Measurements from ENCODE around the gene PRMT2.
A peak's percentile ranks its signal among the peaks of the same experiment; 100 is the strongest.

PRMT2 gene

GRCh38 chr21:46636550-46637285, 1.2 kb downstream of the PRMT2 start:
- no peak overlapping the region for H3K23ac ChIP-seq (ENCODE audit: low read length)
- DNase-seq: no peak
- no peak overlapping the region for H4K12ac ChIP-seq (ENCODE audit: low read depth, low read length)
- no peak overlapping the region for H3K14ac ChIP-seq (ENCODE audit: low read length)
- H2AK5ac ChIP-seq (ENCODE audit: low read length): no peak overlapping the region
- no peak overlapping the region for H2BK5ac ChIP-seq (ENCODE audit: low read depth, low read length, poor library complexity)
- H3K79me2 ChIP-seq (ENCODE audit: control insufficient read depth, insufficient read depth, low read length, poor library complexity): peaks cover 5% of the 10 kb centered on the region
- peaks cover 2 to 4% of the 10 kb centered on the region in 2 experiments for H3K4me1 ChIP-seq (ENCODE audit: control insufficient read depth in 1 of 2, insufficient read depth in 2 of 2, low read length in 2 of 2)
- H3K27ac ChIP-seq (ENCODE audit: low read depth, low read length): no peak overlapping the region
- no CpG with 5 or more reads among the region's 7 CpGs for WGBS (ENCODE audit: extremely low coverage, insufficient coverage, insufficient read length)
- peak overlapping the region; percentile 99 for H3K4me2 ChIP-seq (ENCODE audit: low read length)
- H2BK12ac ChIP-seq (ENCODE audit: low read length): no peak overlapping the region
- H3K18ac ChIP-seq (ENCODE audit: low read length): no peak overlapping the region
- peaks cover 6 to 12% of the 10 kb centered on the region in 2 experiments for H3K36me3 ChIP-seq (ENCODE audit: control insufficient read depth in 1 of 2, insufficient read depth in 2 of 2, low read length in 2 of 2)
- H4K91ac ChIP-seq (ENCODE audit: low read depth, low read length): no peak overlapping the region
- H2BK120ac ChIP-seq (ENCODE audit: insufficient read depth, low read length, poor library complexity): no peak overlapping the region
- H3K79me1 ChIP-seq (ENCODE audit: low read length): peaks cover 8% of the 10 kb centered on the region
- H3K9me3 ChIP-seq (ENCODE audit: insufficient read depth, low read depth, low read length): no peaks in the 10 kb centered on the region
- H3K9ac ChIP-seq (ENCODE audit: low read length): no peak overlapping the region
- no peaks in the 10 kb centered on the region for H3K27me3 ChIP-seq (ENCODE audit: insufficient read depth, low read length)
- no peak overlapping the region for H3K4me3 ChIP-seq (ENCODE audit: low read depth, low read length)
- H2AFZ ChIP-seq (ENCODE audit: insufficient read depth, low read length, poor library complexity): no peak overlapping the region
- no peak overlapping the region for H4K8ac ChIP-seq (ENCODE audit: low read depth, low read length)
- no peak overlapping the region for H3K4ac ChIP-seq (ENCODE audit: low read depth, low read length)

- Histone ChIP-seq H3K27ac (ENCODE audit: low read depth, low read length) (no peak overlapping the region), H3K9ac (ENCODE audit: low read length) (no peak overlapping the region), H3K14ac (ENCODE audit: low read length) (no peak overlapping the region), H2AFZ (ENCODE audit: insufficient read depth, low read length, poor library complexity) (no peak overlapping the region), H3K27me3 (ENCODE audit: insufficient read depth, low read length) (no peaks in the 10 kb centered on the region), H3K9me3 (ENCODE audit: insufficient read depth, low read depth, low read length) (no peaks in the 10 kb centered on the region), H4K8ac (ENCODE audit: low read depth, low read length) (no peak overlapping the region), H2BK12ac (ENCODE audit: low read length) (no peak overlapping the region), H3K18ac (ENCODE audit: low read length) (no peak overlapping the region), H3K4me1 (ENCODE audit: control insufficient read depth in 1 of 2, insufficient read depth in 2 of 2, low read length in 2 of 2) (peaks cover 2 to 4% of the 10 kb centered on the region in 2 experiments), H2BK120ac (ENCODE audit: insufficient read depth, low read length, poor library complexity) (no peak overlapping the region), H3K23ac (ENCODE audit: low read length) (no peak overlapping the region), H3K4me2 (ENCODE audit: low read length) (no peak overlapping the region), H2BK5ac (ENCODE audit: low read depth, low read length, poor library complexity) (no peak overlapping the region), H3K4ac (ENCODE audit: low read depth, low read length) (no peak overlapping the region), H2AK5ac (ENCODE audit: low read length) (no peak overlapping the region), H3K36me3 (ENCODE audit: control insufficient read depth in 1 of 2, insufficient read depth in 2 of 2, low read length in 2 of 2) (peaks cover 12 to 16% of the 10 kb centered on the region in 2 experiments), H3K79me1 (ENCODE audit: low read length) (peaks cover 8% of the 10 kb centered on the region), H3K4me3 (ENCODE audit: low read depth, low read length) (no peak overlapping the region), H4K91ac (ENCODE audit: low read depth, low read length) (no peak overlapping the region), H3K79me2 (ENCODE audit: control insufficient read depth, insufficient read depth, low read length, poor library complexity) (peaks cover 5% of the 10 kb centered on the region), H4K12ac (ENCODE audit: low read depth, low read length) (no peak overlapping the region)
- no peak for DNase-seq
- WGBS (ENCODE audit: extremely low coverage, insufficient coverage, insufficient read length): no CpG with 5 or more reads among the region's 3 CpGs
These were observed 2.7 kb downstream of the PRMT2 start for GRCh38 chr21:46637952-46638746.

GRCh38 chr21:46639489-46640386, 4.3 kb downstream of the PRMT2 start:
- H3K36me3 ChIP-seq (ENCODE audit: control insufficient read depth in 1 of 2, insufficient read depth in 2 of 2, low read length in 2 of 2): peaks cover 20 to 28% of the 10 kb centered on the region in 2 experiments
- H2AFZ ChIP-seq (ENCODE audit: insufficient read depth, low read length, poor library complexity): no peak overlapping the region
- H3K4me3 ChIP-seq (ENCODE audit: low read depth, low read length): no peak overlapping the region
- no peak overlapping the region for H3K14ac ChIP-seq (ENCODE audit: low read length)
- H2BK120ac ChIP-seq (ENCODE audit: insufficient read depth, low read length, poor library complexity): no peak overlapping the region
- no peak overlapping the region for H2AK5ac ChIP-seq (ENCODE audit: low read length)
- H4K91ac ChIP-seq (ENCODE audit: low read depth, low read length): no peak overlapping the region
- no peak overlapping the region for H3K9ac ChIP-seq (ENCODE audit: low read length)
- peaks cover 5% of the 10 kb centered on the region for H3K79me2 ChIP-seq (ENCODE audit: control insufficient read depth, insufficient read depth, low read length, poor library complexity)
- H3K27ac ChIP-seq (ENCODE audit: low read depth, low read length): no peak overlapping the region
- H3K23ac ChIP-seq (ENCODE audit: low read length): no peak overlapping the region
- peaks cover 8% of the 10 kb centered on the region for H3K79me1 ChIP-seq (ENCODE audit: low read length)
- H2BK12ac ChIP-seq (ENCODE audit: low read length): no peak overlapping the region
- peak in 1 of 2 donors; percentile 34 for DNase-seq
- no peak overlapping the region for H3K4ac ChIP-seq (ENCODE audit: low read depth, low read length)
- H3K18ac ChIP-seq (ENCODE audit: low read length): no peak overlapping the region
- no peaks in the 10 kb centered on the region for H3K9me3 ChIP-seq (ENCODE audit: insufficient read depth, low read depth, low read length)
- no peak overlapping the region for H4K8ac ChIP-seq (ENCODE audit: low read depth, low read length)
- no peak overlapping the region for H3K4me2 ChIP-seq (ENCODE audit: low read length)
- peaks cover 2 to 4% of the 10 kb centered on the region in 2 experiments for H3K4me1 ChIP-seq (ENCODE audit: control insufficient read depth in 1 of 2, insufficient read depth in 2 of 2, low read length in 2 of 2)
- WGBS (ENCODE audit: extremely low coverage, insufficient coverage, insufficient read length): no CpG with 5 or more reads among the region's 8 CpGs
- no peak overlapping the region for H4K12ac ChIP-seq (ENCODE audit: low read depth, low read length)
- no peaks in the 10 kb centered on the region for H3K27me3 ChIP-seq (ENCODE audit: insufficient read depth, low read length)
- no peak overlapping the region for H2BK5ac ChIP-seq (ENCODE audit: low read depth, low read length, poor library complexity)

- Histone ChIP-seq H3K27me3 (ENCODE audit: insufficient read depth, low read length) (no peaks in the 10 kb centered on the region), H4K91ac (ENCODE audit: low read depth, low read length) (no peak overlapping the region), H3K79me2 (ENCODE audit: control insufficient read depth, insufficient read depth, low read length, poor library complexity) (no peaks in the 10 kb centered on the region), H3K4ac (ENCODE audit: low read depth, low read length) (no peak overlapping the region), H3K14ac (ENCODE audit: low read length) (no peak overlapping the region), H3K18ac (ENCODE audit: low read length) (no peak overlapping the region), H2BK120ac (ENCODE audit: insufficient read depth, low read length, poor library complexity) (no peak overlapping the region), H3K27ac (ENCODE audit: low read depth, low read length) (no peak overlapping the region), H3K4me1 (ENCODE audit: control insufficient read depth in 1 of 2, insufficient read depth in 2 of 2, low read length in 2 of 2) (peaks cover 0 to 2% of the 10 kb centered on the region in 2 experiments), H3K79me1 (ENCODE audit: low read length) (no peaks in the 10 kb centered on the region), H3K9me3 (ENCODE audit: insufficient read depth, low read depth, low read length) (no peaks in the 10 kb centered on the region), H3K4me3 (ENCODE audit: low read depth, low read length) (no peak overlapping the region), H2BK5ac (ENCODE audit: low read depth, low read length, poor library complexity) (no peak overlapping the region), H3K4me2 (ENCODE audit: low read length) (no peak overlapping the region), H4K12ac (ENCODE audit: low read depth, low read length) (no peak overlapping the region), H2BK12ac (ENCODE audit: low read length) (no peak overlapping the region), H3K23ac (ENCODE audit: low read length) (no peak overlapping the region), H3K9ac (ENCODE audit: low read length) (no peak overlapping the region), H2AK5ac (ENCODE audit: low read length) (no peak overlapping the region), H4K8ac (ENCODE audit: low read depth, low read length) (no peak overlapping the region), H3K36me3 (ENCODE audit: control insufficient read depth in 1 of 2, insufficient read depth in 2 of 2, low read length in 2 of 2) (peaks cover 25 to 38% of the 10 kb centered on the region in 2 experiments), H2AFZ (ENCODE audit: insufficient read depth, low read length, poor library complexity) (no peak overlapping the region)
- WGBS (ENCODE audit: extremely low coverage, insufficient coverage, insufficient read length): no CpG with 5 or more reads among the region's 8 CpGs
- no peak for DNase-seq
These were observed 6.2 kb downstream of the PRMT2 start for GRCh38 chr21:46641656-46642055.
